Epidermal melanocyte (primary cell): ENCODE data around the gene RASEF.
"Not testable (repeated sequence)": the region's sequence is repeated elsewhere in the genome, so short reads cannot be mapped to it uniquely, and the experiment has no call there.

Experiments used
- DNase-seq: peaks from one replicate; pipeline ENCODE4 v3.0.0; 2011; ENCODE audit warnings: low spot score; ENCODE audit not compliant: insufficient read length

Gene RASEF

DNA sequence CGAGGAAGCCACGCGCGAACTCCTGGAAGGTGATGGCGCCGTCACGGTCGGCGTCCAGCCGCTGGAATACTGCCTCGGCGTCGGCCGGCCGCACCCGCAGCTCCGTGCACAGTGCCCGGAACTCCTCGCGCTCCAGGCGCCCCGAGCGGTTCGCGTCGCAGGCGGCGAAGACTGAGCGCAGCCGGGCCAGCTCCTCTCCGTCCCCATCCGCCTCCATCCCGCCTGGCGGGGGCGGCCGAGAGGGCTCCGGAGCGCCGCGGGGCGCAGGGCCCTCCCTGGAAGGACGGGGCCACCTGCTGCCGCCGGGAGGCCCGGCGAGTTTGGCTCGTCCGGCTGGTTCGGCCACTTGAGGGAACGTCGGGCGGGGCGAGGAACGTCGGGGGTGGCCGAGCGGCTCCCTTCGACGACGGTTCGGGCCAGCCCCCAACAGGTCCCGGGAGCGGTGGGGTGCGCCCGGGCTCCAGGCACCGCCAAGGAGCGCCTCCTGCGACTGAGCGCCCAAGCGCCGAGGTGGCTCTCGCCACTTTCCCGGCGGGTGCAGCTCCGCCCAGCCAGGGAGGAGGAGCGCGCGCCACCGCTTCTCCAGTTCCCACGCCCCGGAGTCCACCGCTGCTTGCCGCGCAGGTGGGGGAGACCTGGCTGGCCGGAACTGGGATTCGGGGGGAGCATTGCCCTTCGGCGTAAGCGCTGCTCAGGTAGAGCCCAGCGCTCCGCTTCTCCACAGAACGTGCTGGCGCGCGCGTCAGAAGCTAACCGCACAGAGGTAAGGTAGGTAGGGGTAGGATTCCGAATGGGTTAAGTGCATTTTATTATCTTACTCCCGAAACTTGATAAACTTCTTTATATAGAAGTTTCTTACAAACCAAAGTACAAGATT is at the start of gene RASEF:
TSS of gene RASEF (minus strand) at position 492 of the 877 bp plus-strand sequence. CDS start at position 217, 275 bp downstream.
- no peak for DNase-seq

DNA sequence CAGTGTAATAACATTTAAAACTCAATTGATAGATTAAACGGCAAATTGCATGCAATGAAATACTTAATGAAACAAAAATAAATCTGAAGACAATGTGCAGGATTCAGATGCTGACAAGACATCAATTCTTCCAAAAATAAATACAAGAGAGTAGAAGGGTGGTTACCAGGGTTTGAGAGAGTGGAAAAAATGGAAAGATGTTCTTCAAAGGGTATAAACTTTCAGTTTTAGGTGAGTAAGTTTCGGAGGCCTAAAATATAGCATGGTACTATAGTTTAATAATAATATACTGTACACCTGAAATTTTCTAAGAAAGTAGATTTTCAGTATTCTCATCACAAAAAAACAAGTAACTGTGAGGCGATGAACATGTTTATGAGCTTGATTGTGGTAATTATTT is 48.2 kb upstream of the RASEF start:
- no peak for DNase-seq

DNA sequence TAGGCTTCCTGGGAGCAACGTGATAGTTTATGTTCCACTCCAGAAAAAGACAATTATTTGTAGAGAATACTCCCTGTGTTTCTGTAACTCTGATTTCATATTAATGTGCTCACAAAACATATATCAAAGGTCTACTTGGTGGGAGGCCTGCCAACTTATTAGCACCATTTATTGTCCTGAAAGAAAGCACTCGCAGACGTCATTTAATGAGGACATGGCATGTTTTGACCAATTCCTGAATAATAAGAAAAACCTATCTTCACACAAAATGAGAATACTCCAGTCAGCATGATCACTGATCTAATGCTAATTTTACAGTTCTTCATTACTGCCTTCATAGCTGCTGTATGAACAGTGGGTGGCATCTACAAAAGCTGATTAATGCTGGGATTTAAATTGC is 46.4 kb upstream of the RASEF start:
- no peak for DNase-seq

DNA sequence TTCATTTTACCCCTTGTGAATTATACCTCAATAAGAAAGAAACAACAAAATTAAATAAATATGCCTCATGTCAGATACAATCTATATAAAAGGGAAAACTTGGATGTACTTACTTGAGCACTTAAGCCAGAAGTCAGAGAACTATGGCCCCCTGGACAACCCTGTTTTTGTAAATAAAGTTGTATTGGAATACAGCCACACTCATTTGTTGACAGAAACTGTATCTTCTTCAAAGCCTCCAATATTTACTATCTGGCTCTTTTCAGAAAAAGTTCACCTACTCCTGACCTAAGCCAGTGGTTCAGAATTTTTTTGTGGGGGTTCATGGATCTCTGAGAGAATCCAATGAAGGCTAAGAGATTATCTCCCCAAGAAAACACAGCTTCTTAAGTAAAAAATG is 45.3 kb upstream of the RASEF start:
- no peak for DNase-seq

- no peak for DNase-seq
Observed at GRCh38 chr9:83106772-83107171, 43.8 kb upstream of the RASEF start.

DNA sequence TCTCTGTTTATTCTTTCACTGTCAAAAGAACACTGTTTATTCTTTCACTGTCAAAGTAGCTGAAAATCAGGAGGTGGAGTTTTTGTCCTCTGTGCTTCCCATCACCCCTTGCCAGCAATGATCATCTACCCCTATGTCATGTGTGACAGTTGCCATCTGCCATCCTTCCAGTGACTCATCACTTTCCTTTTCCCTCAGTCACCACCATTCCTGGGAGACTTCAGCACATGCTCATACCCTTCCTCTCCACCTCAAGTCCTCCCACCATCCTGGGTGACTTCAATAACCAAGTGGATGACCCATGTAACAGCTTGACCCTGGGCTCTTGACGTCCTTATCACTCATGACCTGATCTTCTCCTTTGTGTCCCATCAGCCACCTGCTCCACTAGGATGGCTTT is 43.3 kb upstream of the RASEF start:
- no peak for DNase-seq

- DNase-seq: no peak
Observed at GRCh38 chr9:83097633-83098032, 34.7 kb upstream of the RASEF start.

DNA sequence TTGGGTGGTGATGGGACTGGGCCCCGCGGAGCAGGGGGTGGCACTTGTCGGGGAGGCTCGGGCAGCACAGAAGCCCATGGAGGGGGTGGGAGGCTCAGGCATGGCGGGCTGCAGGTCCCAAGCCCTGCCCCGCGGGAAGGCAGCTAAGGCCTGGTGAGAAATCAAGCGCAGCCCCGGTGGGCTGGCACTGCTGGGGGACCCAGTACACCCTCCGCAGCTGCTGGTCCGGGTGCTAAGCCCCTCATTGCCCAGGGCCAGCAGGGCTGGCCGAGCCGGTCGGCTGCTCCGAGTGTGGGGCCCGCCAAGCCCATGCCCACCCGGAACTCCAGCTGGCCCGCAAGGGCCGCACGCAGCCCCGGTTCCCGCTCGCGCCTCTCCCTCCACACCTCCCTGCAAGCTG is 30.4 kb upstream of the RASEF start:
- DNase-seq: not testable (repeated sequence)

DNA sequence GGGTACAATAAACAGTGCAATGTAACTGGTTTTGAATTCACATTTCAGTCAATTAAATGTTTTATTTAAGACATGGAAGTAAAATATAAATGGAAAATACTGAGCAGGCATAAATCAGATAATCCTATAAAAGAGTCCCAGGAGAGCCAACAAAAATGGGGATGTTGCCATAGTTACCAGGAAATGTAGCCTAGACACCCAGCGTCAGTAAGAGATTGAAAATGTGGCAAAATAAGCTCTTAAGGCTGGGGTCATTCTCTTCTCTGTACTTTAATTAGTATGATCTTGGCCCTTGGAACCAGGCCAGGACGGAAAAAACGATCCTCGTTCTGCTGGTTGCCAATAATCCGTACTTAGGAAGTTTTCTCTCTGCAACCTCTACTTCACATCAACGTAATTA is 18.9 kb upstream of the RASEF start:
- DNase-seq: no peak

DNA sequence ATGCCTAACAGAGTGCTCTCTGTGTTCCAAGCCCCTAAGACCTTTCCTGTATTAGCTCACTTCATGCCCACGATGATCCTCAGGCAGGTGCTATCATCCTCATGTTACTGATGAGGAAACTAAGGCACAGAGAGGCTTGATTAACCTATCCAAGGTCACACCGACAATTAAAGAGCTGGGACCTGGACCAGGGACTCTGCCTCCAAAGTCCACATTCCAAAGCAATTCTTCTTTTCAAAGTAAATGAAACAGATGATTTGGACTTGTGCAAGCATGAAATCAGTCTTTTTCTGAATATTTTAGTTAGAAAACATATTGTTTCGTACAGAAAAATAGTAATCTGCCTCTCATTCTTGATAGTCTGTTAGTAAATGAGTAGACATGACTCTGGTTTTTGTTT is 18.1 kb upstream of the RASEF start:
- no peak for DNase-seq

DNA sequence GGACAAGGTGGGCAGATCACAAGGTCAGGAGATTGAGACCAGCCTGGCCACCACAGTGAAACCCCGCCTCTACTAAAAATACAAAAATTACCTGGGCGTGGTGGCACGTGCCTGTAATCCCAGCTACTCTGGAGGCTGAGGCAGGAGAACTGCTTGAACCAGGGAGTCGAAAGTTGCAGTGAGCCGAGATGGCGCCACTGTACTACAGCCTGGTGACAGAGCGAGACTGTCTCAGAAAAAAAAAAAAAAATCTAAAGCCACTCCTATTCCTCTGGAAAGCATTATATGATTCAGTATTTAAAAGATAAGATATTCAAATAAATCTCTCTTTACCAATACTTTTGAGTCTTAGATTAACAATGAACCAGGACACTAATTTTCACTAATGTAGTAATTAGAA is 13.0 kb upstream of the RASEF start:
- not testable (repeated sequence) for DNase-seq

- DNase-seq: not testable (repeated sequence)
Observed at GRCh38 chr9:83072498-83072897, 9.6 kb upstream of the RASEF start.

DNA sequence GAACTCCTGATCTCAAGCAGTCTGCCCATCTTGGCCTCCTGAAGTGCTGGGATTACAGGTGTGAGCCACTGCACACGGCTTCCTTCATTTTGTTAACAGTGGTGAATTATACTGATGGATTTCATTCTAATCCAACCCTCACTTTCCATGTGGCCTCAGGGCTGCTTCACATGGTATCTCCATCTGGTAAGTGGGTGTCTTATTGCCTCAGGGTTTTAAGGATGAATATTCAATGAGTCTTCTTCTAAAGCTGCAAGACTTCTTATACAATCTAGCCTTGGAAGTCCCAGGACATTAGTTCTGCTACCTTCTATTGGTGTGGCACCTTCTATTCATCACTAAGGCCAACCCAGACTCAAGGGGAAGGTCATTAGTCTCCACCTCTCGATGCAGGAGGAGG is 8.7 kb upstream of the RASEF start:
- DNase-seq: no peak

GRCh38 chr9:83070261-83070660 is 7.3 kb upstream of the RASEF start:
- no peak for DNase-seq

DNA sequence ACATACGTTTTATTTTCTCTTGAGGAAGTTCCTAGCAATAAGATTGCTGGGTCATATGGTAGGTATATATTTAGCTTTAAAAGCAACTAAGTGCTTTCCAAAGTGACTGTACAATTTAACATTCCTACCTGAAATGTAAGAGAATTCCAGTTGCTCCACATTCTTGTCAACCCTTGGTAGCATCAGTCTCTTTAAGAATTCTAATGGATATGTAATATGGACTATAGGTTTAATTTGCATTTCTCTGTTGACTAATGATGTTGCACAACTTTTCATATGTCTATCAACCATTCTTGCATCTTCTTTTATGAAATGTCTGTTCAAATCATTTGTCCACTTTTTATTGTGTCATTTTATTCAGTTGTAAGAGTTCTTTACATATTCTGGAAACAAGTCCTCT is 6.7 kb upstream of the RASEF start:
- DNase-seq: no peak

DNA sequence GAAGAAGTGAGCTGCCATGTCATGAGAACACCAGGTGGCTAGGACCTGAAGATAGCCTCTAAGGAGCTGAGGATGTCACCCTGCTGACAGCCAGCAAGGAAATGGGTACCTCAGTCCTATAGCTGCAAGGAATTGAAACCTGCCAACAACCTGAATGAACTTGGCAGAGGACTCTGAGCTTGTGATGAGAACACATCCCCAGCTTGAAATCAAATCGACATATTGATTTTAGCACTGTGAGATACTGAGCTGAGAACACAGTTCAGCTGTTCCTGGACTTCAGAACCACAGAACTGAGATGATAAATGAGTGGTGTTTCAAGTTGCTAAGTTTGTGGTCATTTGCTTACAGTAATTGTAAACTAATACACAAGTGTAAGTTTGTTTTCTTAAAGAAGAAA is 5.5 kb upstream of the RASEF start:
- no peak for DNase-seq

DNA sequence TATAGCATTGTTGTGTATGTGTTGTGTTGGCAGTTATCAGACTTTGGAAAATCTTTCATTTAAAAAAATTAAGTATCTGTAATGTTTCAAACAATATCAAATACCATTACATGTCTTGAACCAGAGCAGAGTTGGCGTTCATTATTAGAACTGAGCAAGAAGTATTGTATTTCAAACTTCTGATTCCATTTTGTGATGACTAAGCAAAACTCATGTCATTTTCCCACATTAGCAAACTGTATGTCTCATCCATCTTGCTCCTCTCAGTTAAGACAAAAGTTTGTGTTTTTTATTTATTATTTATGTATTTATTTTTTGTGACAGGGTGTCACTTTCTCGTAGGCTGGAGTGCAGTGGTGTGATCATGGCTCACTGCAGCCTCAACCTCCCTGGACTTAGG is 4.6 kb upstream of the RASEF start:
- no peak for DNase-seq

DNA sequence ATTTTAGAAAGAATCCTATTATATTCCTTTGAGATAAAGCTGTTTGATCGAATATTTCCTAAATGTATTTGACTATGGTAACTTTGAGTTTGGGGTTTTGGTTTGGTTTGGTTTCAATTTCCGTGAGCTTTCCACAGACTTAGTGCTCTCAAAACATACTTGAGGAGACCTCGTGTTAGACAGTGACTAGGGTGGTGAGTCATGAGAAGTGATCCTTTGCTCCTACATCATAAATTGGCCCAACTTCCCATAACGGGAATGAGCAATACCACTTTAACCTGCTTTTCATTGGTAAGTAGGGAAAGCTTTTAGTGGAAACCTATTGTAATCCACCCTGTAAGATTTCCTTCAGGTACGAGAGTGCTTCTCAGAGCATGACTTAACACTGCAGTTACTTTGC is 3.8 kb upstream of the RASEF start:
- no peak for DNase-seq

DNA sequence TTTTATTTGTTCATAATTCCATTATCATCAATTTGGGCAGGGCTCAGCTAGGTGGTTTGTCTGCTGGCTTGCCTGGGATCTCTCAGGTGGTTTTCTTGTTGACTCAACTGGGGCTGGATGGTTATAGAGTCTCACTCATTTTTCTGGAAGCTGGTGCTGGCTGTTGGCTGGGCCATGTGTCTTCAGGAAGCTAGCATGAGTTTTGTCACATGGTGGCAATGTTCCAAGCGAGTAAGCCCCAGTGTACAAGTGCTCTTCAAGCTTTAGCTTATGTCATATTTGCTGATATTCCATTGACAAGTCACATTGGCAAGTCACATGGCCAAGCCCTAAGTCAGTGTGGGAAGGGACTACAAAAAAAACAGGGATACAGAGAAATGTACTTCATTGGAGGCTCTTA is 2.3 kb upstream of the RASEF start:
- DNase-seq: no peak

GRCh38 chr9:83061990-83062650 is 822 bp downstream of the RASEF start:
- no peak for DNase-seq

DNA sequence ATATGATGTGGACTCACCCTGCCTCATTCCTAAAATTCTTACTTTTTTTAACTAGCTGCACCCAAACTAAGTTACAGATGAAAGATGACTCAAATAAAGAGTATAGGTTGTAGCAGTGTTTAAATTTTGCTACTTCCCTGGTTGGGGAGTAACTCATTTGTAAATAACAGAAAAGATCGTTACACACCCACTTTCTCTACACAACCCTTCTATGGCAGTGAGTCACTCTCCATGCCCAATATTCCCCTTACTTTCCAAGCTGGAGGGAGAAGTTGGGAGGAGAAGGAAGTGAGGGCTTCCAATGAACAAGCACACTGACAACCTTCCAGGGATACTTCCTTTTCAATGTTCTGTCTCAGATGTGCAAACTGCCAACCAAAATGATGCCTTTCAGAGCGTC is 1.9 kb downstream of the RASEF start:
- DNase-seq: no peak

- no peak for DNase-seq
Observed at GRCh38 chr9:83060556-83060955, 2.4 kb downstream of the RASEF start.

- DNase-seq: no peak
Observed at GRCh38 chr9:83059417-83059816, 3.5 kb downstream of the RASEF start.
